Panc1 (cell line): ENCODE measurements around the gene SH3PXD2A. TPM values are rescaled to one million over a fixed set of nuclear protein-coding genes. Genes with fewer than 3 reads are reported as not detected.

Experiments used
- ATAC-seq: fragments of 200-7000 bp; cut with Tn5 transposase; 2 replicates; pipeline ENCODE4 v1.9.1; 2020; ENCODE audit warnings: mild to moderate bottlenecking, moderate library complexity
- BruUV-seq: library from RNA; stranded (reverse); fragments of 400-500 nt; replicated peaks from 2 replicates; lab custom pipeline; 2021; lab: Mats Ljungman, UMichigan
- CTCF ChIA-PET: fragments of 300-600 bp; sonication (Branson Sonifier 250); formaldehyde crosslinking; loops from one replicate; lab custom pipeline; 2022; ENCODE audit warnings: antibody characterized with exemption; lab: Charles Lee
- POLR2A ChIA-PET: fragments of 300-600 bp; sonication (Branson Sonifier 250); formaldehyde crosslinking; loops from one replicate; lab custom pipeline; 2022; ENCODE audit warnings: antibody characterized with exemption; lab: Charles Lee
- DNase-seq: peaks from one replicate; pipeline ENCODE4 v3.0.0-alpha.2; 2010; ENCODE audit warnings: low read depth, low spot score
- H3K27ac ChIP-seq: 2 replicates; pipeline ENCODE4 v1.5.1; 2011; ENCODE audit warnings: mild to moderate bottlenecking, low read length, inconsistent platforms
- H3K27me3 ChIP-seq: fragments of 200-500 bp; sonication (Bioruptor generic); 2 replicates; pipeline ENCODE4 v1.6.0; 2014; ENCODE audit warnings: low read length, inconsistent platforms; ENCODE audit not compliant: control insufficient read depth, insufficient read depth
- H3K36me3 ChIP-seq: fragments of 200-500 bp; sonication (Bioruptor generic); 2 replicates; pipeline ENCODE4 v1.5.1; 2014; ENCODE audit warnings: inconsistent platforms, mild to moderate bottlenecking, low read length, moderate library complexity; ENCODE audit not compliant: control insufficient read depth, insufficient read depth
- H3K4me1 ChIP-seq: 2 replicates; pipeline ENCODE4 v1.5.1; 2011; ENCODE audit warnings: inconsistent platforms, mild to moderate bottlenecking, low read length, moderate library complexity; ENCODE audit not compliant: control insufficient read depth, insufficient read depth
- H3K4me3 ChIP-seq, 2 experiments: 2 replicates each; pipeline ENCODE4 v1.5.1; 2011 to 2012; ENCODE audit warnings: low read depth in 2 of 2, low read length in 2 of 2, mild to moderate bottlenecking in 2 of 2, inconsistent platforms in 1 of 2, moderate library complexity in 1 of 2
- H3K9me3 ChIP-seq: fragments of 200-500 bp; sonication (Bioruptor generic); 2 replicates; pipeline ENCODE4 v1.5.1; 2014; ENCODE audit warnings: low read depth, mild to moderate bottlenecking, inconsistent platforms, low read length, moderate library complexity; ENCODE audit not compliant: control insufficient read depth, insufficient read depth
- POLR2AphosphoS5 ChIP-seq: IDR thresholded peaks from 2 replicates; pipeline ENCODE4 v1.6.1; 2012; ENCODE audit warnings: mild to moderate bottlenecking, low read depth, low read length, moderate library complexity
- SIN3A ChIP-seq: IDR thresholded peaks from 2 replicates; pipeline ENCODE4 v1.6.1; 2012; ENCODE audit warnings: low read depth, mild to moderate bottlenecking, low read length, moderate library complexity, borderline replicate concordance; ENCODE audit not compliant: insufficient read depth
- TCF7L2 ChIP-seq: IDR thresholded peaks from 2 replicates; pipeline ENCODE4 v1.6.1; 2011; ENCODE audit warnings: mild to moderate bottlenecking, low read depth, low read length, inconsistent platforms
- in situ Hi-C: cut with HindIII; loops from 2 replicates; pipeline ENCODE4 v1.10.0; 2016; ENCODE audit warnings: low sequenced_read_pairs, low pct_unique_long_range_greater_than_20kb
- intact Hi-C: fragments of 100-400 bp; cut with micrococcal nuclease; formaldehyde crosslinking; loops from one replicate; pipeline ENCODE4 v1.10.0; 2022; ENCODE audit not compliant: unreplicated experiment
- total RNA-seq: library from RNA; stranded (reverse); gene quantifications from one replicate; pipeline ENCODE4 v1.2.1, GENCODE V29; 2021; ENCODE audit not compliant: unreplicated experiment
- TF ChIP-seq, protein P1 (sequence below): fragments of 450-650 bp; IDR thresholded peaks from 2 replicates; pipeline ENCODE4 v1.5.1; 2017; ENCODE audit warnings: mild to moderate bottlenecking
- TF ChIP-seq, protein P2 (sequence below), 2 experiments: IDR thresholded peaks; 2 replicates each; pipeline ENCODE4 v1.6.1; 2011 to 2012; ENCODE audit warnings: low read depth in 2 of 2, control low read depth in 1 of 2, low read length in 1 of 2, mild to moderate bottlenecking in 1 of 2, moderate library complexity in 1 of 2; ENCODE audit not compliant: insufficient read depth in 1 of 2

SH3PXD2A gene
- total RNA-seq, 1 experiment from 2014 or later = 5.7 TPM

DNA sequence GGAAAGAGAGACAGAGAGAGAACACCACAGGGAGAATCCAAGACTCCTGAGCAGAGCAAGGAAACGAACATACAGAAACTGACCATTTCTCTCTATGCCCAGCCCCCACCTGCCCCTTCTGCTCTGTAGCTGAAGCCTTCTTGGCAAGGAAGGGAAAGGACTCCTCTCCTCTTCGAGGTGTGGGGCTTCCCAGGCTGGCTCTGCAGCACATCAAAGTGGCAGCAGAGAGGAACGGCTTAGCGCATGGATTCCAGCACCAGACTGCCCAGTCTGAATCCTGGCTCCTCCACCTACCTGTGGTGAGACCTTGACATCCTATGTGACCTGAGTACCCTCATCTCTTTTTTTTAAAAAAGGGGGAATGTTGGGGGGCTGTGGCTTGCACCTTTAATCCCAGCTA is 69.4 kb downstream of the SH3PXD2A start:
- H3K36me3 ChIP-seq = no peaks in the 10 kb centered on the region
- POLR2A ChIA-PET = interaction anchor here (0.6 kb wide), 1 partner anchor 13 kb away, joined by 3 read pairs; no protein-coding TSS in a partner anchor
- no peak overlapping the region for H3K4me3 ChIP-seq
- H3K4me1 ChIP-seq = peaks cover 4% of the 10 kb centered on the region
- no peak for DNase-seq
- CTCF ChIA-PET = no interaction called here
- TF ChIP-seq, protein P1, sequence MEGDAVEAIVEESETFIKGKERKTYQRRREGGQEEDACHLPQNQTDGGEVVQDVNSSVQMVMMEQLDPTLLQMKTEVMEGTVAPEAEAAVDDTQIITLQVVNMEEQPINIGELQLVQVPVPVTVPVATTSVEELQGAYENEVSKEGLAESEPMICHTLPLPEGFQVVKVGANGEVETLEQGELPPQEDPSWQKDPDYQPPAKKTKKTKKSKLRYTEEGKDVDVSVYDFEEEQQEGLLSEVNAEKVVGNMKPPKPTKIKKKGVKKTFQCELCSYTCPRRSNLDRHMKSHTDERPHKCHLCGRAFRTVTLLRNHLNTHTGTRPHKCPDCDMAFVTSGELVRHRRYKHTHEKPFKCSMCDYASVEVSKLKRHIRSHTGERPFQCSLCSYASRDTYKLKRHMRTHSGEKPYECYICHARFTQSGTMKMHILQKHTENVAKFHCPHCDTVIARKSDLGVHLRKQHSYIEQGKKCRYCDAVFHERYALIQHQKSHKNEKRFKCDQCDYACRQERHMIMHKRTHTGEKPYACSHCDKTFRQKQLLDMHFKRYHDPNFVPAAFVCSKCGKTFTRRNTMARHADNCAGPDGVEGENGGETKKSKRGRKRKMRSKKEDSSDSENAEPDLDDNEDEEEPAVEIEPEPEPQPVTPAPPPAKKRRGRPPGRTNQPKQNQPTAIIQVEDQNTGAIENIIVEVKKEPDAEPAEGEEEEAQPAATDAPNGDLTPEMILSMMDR = no peak
- no peak for TF ChIP-seq SIN3A
- TF ChIP-seq TCF7L2 = no peak
- TF ChIP-seq, protein P2, sequence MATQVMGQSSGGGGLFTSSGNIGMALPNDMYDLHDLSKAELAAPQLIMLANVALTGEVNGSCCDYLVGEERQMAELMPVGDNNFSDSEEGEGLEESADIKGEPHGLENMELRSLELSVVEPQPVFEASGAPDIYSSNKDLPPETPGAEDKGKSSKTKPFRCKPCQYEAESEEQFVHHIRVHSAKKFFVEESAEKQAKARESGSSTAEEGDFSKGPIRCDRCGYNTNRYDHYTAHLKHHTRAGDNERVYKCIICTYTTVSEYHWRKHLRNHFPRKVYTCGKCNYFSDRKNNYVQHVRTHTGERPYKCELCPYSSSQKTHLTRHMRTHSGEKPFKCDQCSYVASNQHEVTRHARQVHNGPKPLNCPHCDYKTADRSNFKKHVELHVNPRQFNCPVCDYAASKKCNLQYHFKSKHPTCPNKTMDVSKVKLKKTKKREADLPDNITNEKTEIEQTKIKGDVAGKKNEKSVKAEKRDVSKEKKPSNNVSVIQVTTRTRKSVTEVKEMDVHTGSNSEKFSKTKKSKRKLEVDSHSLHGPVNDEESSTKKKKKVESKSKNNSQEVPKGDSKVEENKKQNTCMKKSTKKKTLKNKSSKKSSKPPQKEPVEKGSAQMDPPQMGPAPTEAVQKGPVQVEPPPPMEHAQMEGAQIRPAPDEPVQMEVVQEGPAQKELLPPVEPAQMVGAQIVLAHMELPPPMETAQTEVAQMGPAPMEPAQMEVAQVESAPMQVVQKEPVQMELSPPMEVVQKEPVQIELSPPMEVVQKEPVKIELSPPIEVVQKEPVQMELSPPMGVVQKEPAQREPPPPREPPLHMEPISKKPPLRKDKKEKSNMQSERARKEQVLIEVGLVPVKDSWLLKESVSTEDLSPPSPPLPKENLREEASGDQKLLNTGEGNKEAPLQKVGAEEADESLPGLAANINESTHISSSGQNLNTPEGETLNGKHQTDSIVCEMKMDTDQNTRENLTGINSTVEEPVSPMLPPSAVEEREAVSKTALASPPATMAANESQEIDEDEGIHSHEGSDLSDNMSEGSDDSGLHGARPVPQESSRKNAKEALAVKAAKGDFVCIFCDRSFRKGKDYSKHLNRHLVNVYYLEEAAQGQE (IDR thresholded peaks at IDR 0.05; ENCODE audit: insufficient read depth in 1 of 2, low read depth in 2 of 2, low read length in 1 of 2) = no peak
- no peaks in the 10 kb centered on the region for H3K9me3 ChIP-seq
- intact Hi-C loops = no loop called here
- ATAC-seq = no peak
- no peak overlapping the region for H3K27ac ChIP-seq
- H3K27me3 ChIP-seq = no peaks in the 10 kb centered on the region
- no TSS peak for BruUV-seq
- in situ Hi-C loops = no loop called here

DNA sequence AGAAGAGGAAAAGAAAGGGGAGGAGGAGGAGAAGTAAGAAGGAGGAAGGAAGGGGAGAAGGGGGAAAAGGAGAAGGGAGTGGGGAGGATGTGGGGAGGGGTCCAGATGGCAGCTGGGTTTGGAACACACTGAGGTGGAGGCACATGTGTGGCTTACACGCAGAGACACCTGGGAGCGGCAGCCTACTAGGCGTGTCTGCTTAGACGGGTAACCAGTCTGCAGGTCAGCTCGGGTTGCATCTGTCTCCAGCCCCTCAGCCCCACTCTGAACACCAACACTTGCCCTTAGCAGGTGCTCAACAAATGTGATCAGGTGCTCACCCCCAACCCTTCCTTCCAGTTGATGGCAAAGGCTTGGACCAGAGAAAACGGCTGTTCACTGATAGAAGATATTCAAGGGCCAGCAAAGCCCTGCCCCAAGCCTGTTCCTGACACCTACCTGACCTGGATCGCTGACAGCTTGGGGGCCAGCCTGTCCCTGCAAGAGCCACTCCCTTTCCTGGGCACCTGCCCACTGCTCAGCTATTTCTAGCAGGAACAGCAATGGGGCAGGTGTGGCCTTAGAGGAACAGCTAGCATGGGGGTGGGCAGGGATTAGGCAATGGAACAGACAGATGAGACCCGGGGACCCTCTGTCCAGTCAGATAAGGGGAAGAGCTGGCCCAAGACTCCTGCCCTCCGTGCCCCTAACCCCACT is 70.5 kb downstream of the SH3PXD2A start:
- Histone ChIP-seq H3K4me3 (no peak overlapping the region), H3K27me3 (no peaks in the 10 kb centered on the region), H3K9me3 (no peaks in the 10 kb centered on the region), H3K27ac (no peak overlapping the region), H3K4me1 (peaks cover 4% of the 10 kb centered on the region), H3K36me3 (no peaks in the 10 kb centered on the region)
- DNase-seq (no peak), ATAC-seq (no peak)
- BruUV-seq = no TSS peak
- intact Hi-C loops = no loop called here
- TF ChIP-seq POLR2AphosphoS5 = no peak
- TF ChIP-seq TCF7L2 = no peak
- no peak for TF ChIP-seq SIN3A
- TF ChIP-seq, protein P2 (IDR thresholded peaks at IDR 0.05; ENCODE audit: insufficient read depth in 1 of 2, low read depth in 2 of 2, low read length in 1 of 2) = no peak
- TF ChIP-seq, protein P1 = no peak
- CTCF ChIA-PET = no interaction called here
- POLR2A ChIA-PET = no interaction called here
- in situ Hi-C loops = no loop called here
